Adrenal gland (tissue), 12 donors: ENCODE data around the gene NFYC. TPM values are rescaled to one million over a fixed set of nuclear protein-coding genes. Genes with fewer than 3 reads are reported as not detected.

Experiments
- DNase-seq, 7 donors: peaks; one replicate each; pipeline ENCODE4 v3.0.0-alpha.2; 2019 to 2020
- H3K27ac ChIP-seq, 5 donors: fragments of 200-600 bp; sonication (generic) in 4 of 5; 1 replicate in 3 of 5; 2 replicates in 2 of 5; pipeline versions ENCODE4 v1.5.1 to v1.8.0; 2016 to 2020; ENCODE audit warnings: mild to moderate bottlenecking in 1 of 5
- H3K27me3 ChIP-seq: fragments of 200-600 bp; 2 replicates; pipeline ENCODE4 v1.8.0; 2021
- H3K36me3 ChIP-seq, 2 donors: fragments of 200-600 bp; replicated peaks in 1 of 2; 1 replicate in 1 of 2; 2 replicates in 1 of 2; pipeline versions ENCODE4 v1.5.1 to v1.8.0; 2018 to 2022
- H3K4me1 ChIP-seq, 2 donors: fragments of 200-600 bp; replicated peaks in 1 of 2; 1 replicate in 1 of 2; 2 replicates in 1 of 2; pipeline versions ENCODE4 v1.5.1 to v1.8.0; 2018 to 2021
- H3K4me3 ChIP-seq, 4 donors: fragments of 200-600 bp; sonication (generic) in 3 of 4; one replicate each; pipeline ENCODE4 v1.5.1; 2016 to 2018
- H3K9me3 ChIP-seq, 3 donors: fragments of 200-600 bp; sonication (generic) in 1 of 3; replicated peaks in 1 of 3; 1 replicate in 2 of 3; 2 replicates in 1 of 3; pipeline versions ENCODE4 v1.5.1 to v1.8.0; 2016 to 2021
- CTCF ChIP-seq, 6 experiments: fragments of 450-650 bp in 4 of 6; fragments of 200-600 bp in 2 of 6; sonication (generic) in 1 of 6; IDR thresholded peaks; 1 replicate in 5 of 6; 2 replicates in 1 of 6; pipeline versions ENCODE4 v1.5.1 to v1.8.0; 2016 to 2021; ENCODE audit warnings: antibody characterized with exemption in 6 of 6, mild to moderate bottlenecking in 2 of 6, moderate library complexity in 1 of 6
- POLR2A ChIP-seq, 2 donors: fragments of 450-650 bp; IDR thresholded peaks; one replicate each; pipeline ENCODE4 v1.6.1; 2017; ENCODE audit warnings: antibody characterized with exemption in 2 of 2, mild to moderate bottlenecking in 2 of 2, moderate library complexity in 1 of 2
- WGBS, 4 donors: extraction: QIAGEN DNeasy Blood & Tissue Kit in 2 of 4; methylation state at CpG; one replicate each; pipeline versions ENCODE4 v1.1.5 to v1.1.7; 2013 to 2017; 5-methylcytosine and 5-hydroxymethylcytosine counted together
- intact Hi-C, 2 donors: fragments of 100-400 bp; cut with DNase I; formaldehyde crosslinking; loops; one replicate each; pipeline versions ENCODE4 v1.14.1 to v1.15.0; 2022 to 2023
- polyA plus RNA-seq, 3 donors: library from polyadenylated mRNA; stranded (reverse); fragments of 200-250 nt in 2 of 3; fragments of 350-450 nt in 1 of 3; fragmentation: Illumina TruSeq in 1 of 3; extraction: RNeasy Lipid Tissue Mini Kit (QIAGEN cat#74804) in 1 of 3; gene quantifications; one replicate each; pipeline ENCODE4 v1.2.3, GENCODE V29; 2013 to 2014
- total RNA-seq, 9 donors: library from RNA; depleted of rRNA in 4 of 9; stranded (reverse); fragments of >200 nt in 4 of 9; fragments of 120-200 nt in 1 of 9; fragmentation: NEBNext Ultra II Directional in 1 of 9; extraction: Animal tissue kit (Norgen Biotek cat#: 25700) in 1 of 9; gene quantifications; one replicate each; pipeline versions ENCODE4 v1.1.0 to v1.2.4, GENCODE V29; 2013 to 2023
- donor health status: healthy with polysubstance abuse.
- donor health status: Bipolar disorder and iron deficiency.
- donor health status: DM: yes; HTN: yes; CAD: no.
- donor health status: DM: no; HTN: no; CAD: no.
- donor health status: DM: no; HTN: no; CAD: no.
- donor health status: DM: yes; HTN: yes; CAD: no.

NFYC gene
- total and polyA plus RNA-seq, 12 donors = 35.9 to 73.8 (median 51.2) TPM

DNA sequence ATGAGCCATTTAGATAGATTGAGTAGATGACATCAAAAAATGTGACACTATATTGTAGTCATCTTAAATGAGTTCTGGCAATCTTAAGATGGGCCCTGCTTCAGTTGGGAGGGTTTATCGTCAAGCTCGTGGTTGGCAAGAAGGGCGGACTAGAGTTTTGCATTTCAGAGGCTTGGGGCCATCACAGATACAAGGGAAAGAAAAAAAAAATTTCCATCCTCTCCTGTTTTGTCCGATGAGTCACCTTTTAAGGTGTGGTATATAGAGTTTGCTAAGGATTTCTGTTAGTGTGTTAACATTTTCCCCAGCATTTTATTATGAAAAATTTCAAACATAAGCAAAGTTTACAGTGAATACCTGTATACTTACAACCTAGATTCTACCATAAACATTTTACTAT lies 60.3 kb downstream of the NFYC start:
- WGBS, 4 donors = 86 to 92% (median 90%) methylated on average over 4 of the region's 4 CpGs
- Histone ChIP-seq H3K27ac (no peak overlapping the region), H3K9me3 (no peaks in the 10 kb centered on the region), H3K4me1 (no peaks in the 10 kb centered on the region), H3K36me3 (peaks cover 0 to 69% of the 10 kb centered on the region in 2 donors), H3K4me3 (no peak overlapping the region), H3K27me3 (no peaks in the 10 kb centered on the region)
- TF ChIP-seq CTCF (IDR thresholded peaks at IDR 0.05) (no peak), POLR2A (IDR thresholded peaks at IDR 0.05) (no peak)
- no peak for DNase-seq
- intact Hi-C loops = no loop called here

DNA sequence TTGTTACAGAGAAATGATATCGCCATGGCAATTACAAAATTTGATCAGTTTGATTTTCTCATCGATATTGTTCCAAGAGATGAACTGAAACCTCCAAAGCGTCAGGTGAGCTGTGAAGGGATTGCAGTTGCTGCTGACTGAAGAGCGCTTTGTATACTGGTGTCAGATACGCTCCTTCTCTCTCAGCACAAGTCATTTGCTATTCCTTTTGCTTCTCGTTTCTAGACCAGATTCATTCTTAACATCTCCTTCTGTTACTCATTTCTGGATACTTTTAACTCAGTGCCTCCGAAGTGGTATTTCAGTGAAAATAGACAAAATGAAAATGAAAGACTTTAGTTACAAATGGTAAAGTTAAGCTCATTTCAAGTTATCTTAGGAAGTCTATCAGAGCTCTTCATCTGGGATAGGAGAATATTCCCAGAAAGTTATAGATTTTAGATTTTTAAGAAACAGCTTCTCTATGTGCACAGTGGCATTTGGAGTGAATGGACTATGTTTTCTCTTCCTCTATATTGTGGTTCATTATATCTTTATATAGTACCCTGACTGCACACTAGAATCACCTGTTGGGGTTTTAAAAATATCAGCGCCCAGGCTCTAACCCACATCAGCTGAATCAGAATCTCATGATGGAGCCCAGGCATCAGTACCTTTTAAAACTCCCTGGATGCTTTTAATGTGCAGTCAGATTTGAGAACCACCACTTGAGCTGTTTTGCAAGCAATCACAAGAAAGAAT lies 61.8 kb downstream of the NFYC start:
- Histone ChIP-seq H3K9me3 (no peaks in the 10 kb centered on the region), H3K4me3 (no peak overlapping the region), H3K27ac (no peak overlapping the region), H3K27me3 (no peaks in the 10 kb centered on the region), H3K36me3 (peaks cover 0 to 74% of the 10 kb centered on the region in 2 donors), H3K4me1 (no peaks in the 10 kb centered on the region)
- no peak for TF ChIP-seq CTCF (IDR thresholded peaks at IDR 0.05)
- TF ChIP-seq POLR2A (IDR thresholded peaks at IDR 0.05) = no peak
- WGBS, 4 donors = 95 to 97% (median 96%) methylated on average over 8 of the region's 8 CpGs
- intact Hi-C loops = no loop called here
- no peak for DNase-seq

- H3K4me3 ChIP-seq = no peak overlapping the region
- H3K4me1 ChIP-seq = no peaks in the 10 kb centered on the region
- TF ChIP-seq POLR2A (IDR thresholded peaks at IDR 0.05) (no peak), CTCF (IDR thresholded peaks at IDR 0.05) (no peak)
- no peaks in the 10 kb centered on the region for H3K27me3 ChIP-seq
- 91 to 96% (median 94%) methylated on average over 8 of the region's 8 CpGs for WGBS, 4 donors
- no peaks in the 10 kb centered on the region for H3K9me3 ChIP-seq
- H3K36me3 ChIP-seq = peaks cover 0 to 74% of the 10 kb centered on the region in 2 donors
- H3K27ac ChIP-seq = no peak overlapping the region
- DNase-seq = no peak
- intact Hi-C loops = no loop called here
Observed at GRCh38 chr1:40754201-40754600, 62.7 kb downstream of the NFYC start.

- 70 to 74% (median 71%) methylated on average over 4 of the region's 4 CpGs for whole genome bisulfite sequencing, 4 donors
- intact Hi-C loops = no loop called here
- H3K27me3 ChIP-seq = no peaks in the 10 kb centered on the region
- TF ChIP-seq POLR2A (IDR thresholded peaks at IDR 0.05) (no peak), CTCF (IDR thresholded peaks at IDR 0.05) (peak in 1 of 6 experiments; percentile 23)
- peak in 6 of 7 donors; percentile 47 to 86 (median 72) for DNase-seq
- H3K9me3 ChIP-seq = no peaks in the 10 kb centered on the region
- peak overlapping the region in 2 of 5 donors; percentile 9 to 16 for H3K27ac ChIP-seq
- H3K36me3 ChIP-seq = peaks cover 0 to 74% of the 10 kb centered on the region in 2 donors
- H3K4me3 ChIP-seq = no peak overlapping the region
- no peaks in the 10 kb centered on the region for H3K4me1 ChIP-seq
Observed at GRCh38 chr1:40755067-40755466, 63.6 kb downstream of the NFYC start.
